Measurements from ENCODE around the gene GPHN.

The GPHN gene

GRCh38 chr14:66982247-66982646, 474.3 kb downstream of the GPHN start:
- H3K9ac ChIP-seq (ENCODE audit: low read length), result no peak overlapping the region
- no peaks in the 10 kb centered on the region for H3K4me1 ChIP-seq (ENCODE audit: insufficient read depth, low read length, severe bottlenecking)
- TF ChIP-seq EZH2 (IDR thresholded peaks at IDR 0.05; ENCODE audit: borderline replicate concordance, low read length) (no peak), CTCF (IDR thresholded peaks at IDR 0.05; ENCODE audit: low read length) (no peak)
- no peak overlapping the region for H3K4me2 ChIP-seq (ENCODE audit: low read length)
- H3K9me2 ChIP-seq (ENCODE audit: low read depth, low read length), result no peaks in the 10 kb centered on the region
- H3K27me3 ChIP-seq (ENCODE audit: insufficient read depth, low read length), result no peaks in the 10 kb centered on the region
- H2AFZ ChIP-seq (ENCODE audit: low read length), result no peak overlapping the region
- no peaks in the 10 kb centered on the region for H3K36me3 ChIP-seq (ENCODE audit: insufficient read depth, low read length)
- H4K20me1 ChIP-seq (ENCODE audit: insufficient read depth, low read length), result no peaks in the 10 kb centered on the region
- H3K9me3 ChIP-seq (ENCODE audit: low read length), result no peaks in the 10 kb centered on the region
- no peaks in the 10 kb centered on the region for H3K79me2 ChIP-seq (ENCODE audit: insufficient read depth, low read length)
- H3K4me3 ChIP-seq (ENCODE audit: low read depth, low read length, poor library complexity, severe bottlenecking), result no peak overlapping the region
- no peaks in the 10 kb centered on the region for H3F3A ChIP-seq (ENCODE audit: insufficient read depth, low read length)
- no peak overlapping the region for H3K27ac ChIP-seq (ENCODE audit: low read depth, low read length, poor library complexity, severe bottlenecking)

- H4K20me1 ChIP-seq (ENCODE audit: insufficient read depth, low read length), result no peaks in the 10 kb centered on the region
- H3K4me1 ChIP-seq (ENCODE audit: insufficient read depth, low read length, severe bottlenecking), result no peaks in the 10 kb centered on the region
Measured at GRCh38 chr14:66992776-66993175, 484.8 kb downstream of the GPHN start.

DNA sequence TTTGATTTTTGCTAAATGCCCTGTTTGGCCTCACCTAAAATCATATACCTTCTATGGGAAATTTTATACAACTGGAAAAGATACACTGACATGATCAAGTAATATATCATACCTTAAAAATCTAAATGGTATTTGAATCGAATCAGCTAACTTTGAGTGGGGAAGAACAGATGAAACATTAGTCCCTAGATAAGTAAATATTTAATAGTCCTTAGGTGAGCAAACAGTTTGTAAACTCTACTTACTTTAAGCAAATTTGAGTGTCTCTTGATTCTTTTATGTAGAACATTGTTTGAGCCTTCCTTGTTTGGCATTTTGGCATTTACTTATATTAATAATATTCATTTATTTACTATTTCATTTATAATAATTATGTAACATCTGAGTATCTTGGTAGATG, 485.6 kb downstream of the GPHN start:
- H3K4me3 ChIP-seq (ENCODE audit: low read depth, low read length, poor library complexity, severe bottlenecking), result no peak overlapping the region
- H3K27me3 ChIP-seq (ENCODE audit: insufficient read depth, low read length), result no peaks in the 10 kb centered on the region
- TF ChIP-seq CTCF (IDR thresholded peaks at IDR 0.05; ENCODE audit: low read length) (no peak), EZH2 (IDR thresholded peaks at IDR 0.05; ENCODE audit: borderline replicate concordance, low read length) (no peak)

More at GRCh38 chr14:66992776-66993175, 484.8 kb downstream of the GPHN start:
- Histone ChIP-seq H2AFZ (ENCODE audit: low read length) (no peak overlapping the region), H3K79me2 (ENCODE audit: insufficient read depth, low read length) (no peaks in the 10 kb centered on the region), H3K36me3 (ENCODE audit: insufficient read depth, low read length) (no peaks in the 10 kb centered on the region), H3K4me2 (ENCODE audit: low read length) (no peak overlapping the region), H3K9ac (ENCODE audit: low read length) (no peak overlapping the region), H3F3A (ENCODE audit: insufficient read depth, low read length) (no peaks in the 10 kb centered on the region), H3K9me2 (ENCODE audit: low read depth, low read length) (no peaks in the 10 kb centered on the region), H3K4me3 (ENCODE audit: low read depth, low read length, poor library complexity, severe bottlenecking) (no peak overlapping the region), H3K27me3 (ENCODE audit: insufficient read depth, low read length) (no peaks in the 10 kb centered on the region), H3K9me3 (ENCODE audit: low read length) (no peaks in the 10 kb centered on the region), H3K27ac (ENCODE audit: low read depth, low read length, poor library complexity, severe bottlenecking) (no peak overlapping the region)
- TF ChIP-seq CTCF (IDR thresholded peaks at IDR 0.05; ENCODE audit: low read length) (no peak), EZH2 (IDR thresholded peaks at IDR 0.05; ENCODE audit: borderline replicate concordance, low read length) (no peak)

More for the DNA sequence above, 485.6 kb downstream of the GPHN start:
- H3K27ac ChIP-seq (ENCODE audit: low read depth, low read length, poor library complexity, severe bottlenecking), result no peak overlapping the region
- no peaks in the 10 kb centered on the region for H4K20me1 ChIP-seq (ENCODE audit: insufficient read depth, low read length)
- no peaks in the 10 kb centered on the region for H3K9me2 ChIP-seq (ENCODE audit: low read depth, low read length)
- H3K4me1 ChIP-seq (ENCODE audit: insufficient read depth, low read length, severe bottlenecking), result no peaks in the 10 kb centered on the region
- no peak overlapping the region for H2AFZ ChIP-seq (ENCODE audit: low read length)
- no peaks in the 10 kb centered on the region for H3K79me2 ChIP-seq (ENCODE audit: insufficient read depth, low read length)
- H3F3A ChIP-seq (ENCODE audit: insufficient read depth, low read length), result no peaks in the 10 kb centered on the region
- no peak overlapping the region for H3K4me2 ChIP-seq (ENCODE audit: low read length)
- no peaks in the 10 kb centered on the region for H3K9me3 ChIP-seq (ENCODE audit: low read length)
- H3K9ac ChIP-seq (ENCODE audit: low read length), result no peak overlapping the region
- no peaks in the 10 kb centered on the region for H3K36me3 ChIP-seq (ENCODE audit: insufficient read depth, low read length)
